Smooth muscle cell (in vitro differentiated cells): ENCODE results near the gene NCMAP. TPM values are rescaled to one million over a fixed set of nuclear protein-coding genes. Genes with fewer than 3 reads are reported as not detected.

ENCODE experiments used
- DNase-seq: peaks from one replicate; lab custom pipeline; 2025; ENCODE audit not compliant: unreplicated experiment; lab: John Stamatoyannopoulos, UW
- H2AFZ ChIP-seq: fragments of 200-600 bp; sonication (generic); 2 replicates; pipeline ENCODE4 v1.6.0; 2016; ENCODE audit warnings: antibody characterized with exemption, low read depth, mild to moderate bottlenecking
- H3F3A ChIP-seq: fragments of 200-600 bp; sonication (generic); 2 replicates; pipeline ENCODE4 v1.6.0; 2017; ENCODE audit warnings: antibody characterized with exemption, low read depth
- H3K27ac ChIP-seq: fragments of 200-600 bp; sonication (generic); 2 replicates; pipeline ENCODE4 v1.5.1; 2016; ENCODE audit warnings: low read depth, mild to moderate bottlenecking
- H3K27me3 ChIP-seq: fragments of 200-600 bp; sonication (generic); 2 replicates; pipeline ENCODE4 v1.6.1; 2016; ENCODE audit warnings: low read depth, mild to moderate bottlenecking
- H3K36me3 ChIP-seq: fragments of 200-600 bp; sonication (generic); 2 replicates; pipeline ENCODE4 v1.5.1; 2016; ENCODE audit warnings: low read depth
- H3K4me1 ChIP-seq: fragments of 200-600 bp; sonication (generic); 2 replicates; pipeline ENCODE4 v1.5.1; 2016; ENCODE audit warnings: low read depth
- H3K4me2 ChIP-seq: fragments of 200-600 bp; sonication (generic); 2 replicates; pipeline ENCODE4 v1.6.0; 2016; ENCODE audit warnings: mild to moderate bottlenecking
- H3K4me3 ChIP-seq: fragments of 200-600 bp; sonication (generic); 2 replicates; pipeline ENCODE4 v1.5.1; 2016; ENCODE audit warnings: mild to moderate bottlenecking
- H3K79me2 ChIP-seq: fragments of 200-600 bp; sonication (generic); 2 replicates; pipeline ENCODE4 v1.6.0; 2016; ENCODE audit warnings: low read depth, mild to moderate bottlenecking
- H3K9ac ChIP-seq: fragments of 200-600 bp; sonication (generic); 2 replicates; pipeline ENCODE4 v1.6.0; 2016; ENCODE audit warnings: low read depth
- H3K9me3 ChIP-seq: fragments of 200-600 bp; sonication (generic); replicated peaks from 2 replicates; pipeline ENCODE4 v1.5.1; 2016; ENCODE audit warnings: low read depth
- H4K20me1 ChIP-seq: fragments of 200-600 bp; sonication (generic); 2 replicates; pipeline ENCODE4 v1.6.0; 2016; ENCODE audit warnings: low read depth
- CTCF ChIP-seq: fragments of 200-600 bp; sonication (generic); IDR thresholded peaks from 2 replicates; pipeline ENCODE4 v1.5.1; 2017; ENCODE audit warnings: borderline replicate concordance, mild to moderate bottlenecking, antibody characterized with exemption; ENCODE audit not compliant: insufficient read depth, poor library complexity, severe bottlenecking
- WGBS: methylation state at CpG from one replicate; pipeline ENCODE4 v1.1.7; 2016; ENCODE audit warnings: low lambda C conversion rate; 5-methylcytosine and 5-hydroxymethylcytosine counted together
- polyA plus RNA-seq: library from polyadenylated mRNA; unstranded; fragments of >200 nt; fragmentation: Nextera tagmentation; extraction: Ambion mirVana; gene quantifications from 2 replicates; pipeline ENCODE4 v1.2.1, GENCODE V29; 2016
- total RNA-seq: library from RNA; depleted of rRNA; stranded (reverse); fragments of >200 nt; gene quantifications from 2 replicates; pipeline ENCODE4 v1.2.3, GENCODE V29; 2014

Gene NCMAP
- total and polyA plus RNA-seq, 2 experiments from 2014 or later: not detected

GRCh38 chr1:24639881-24640280 is 84.0 kb downstream of the NCMAP start:
- peaks cover 8% of the 10 kb centered on the region for H3K4me1 ChIP-seq
- H3K36me3 ChIP-seq: no peaks in the 10 kb centered on the region
- H3K4me3 ChIP-seq: no peak overlapping the region
- H3K27me3 ChIP-seq: no peaks in the 10 kb centered on the region
- no peak for TF ChIP-seq CTCF
- H3K4me2 ChIP-seq: no peak overlapping the region
- no peaks in the 10 kb centered on the region for H3F3A ChIP-seq
- H2AFZ ChIP-seq: no peak overlapping the region
- peaks cover 18% of the 10 kb centered on the region for H3K79me2 ChIP-seq
- no peak overlapping the region for H3K27ac ChIP-seq
- peaks cover 13% of the 10 kb centered on the region for H4K20me1 ChIP-seq
- WGBS: 86% methylated on average over 4 of the region's 4 CpGs
- DNase-seq: no peak
- no peak overlapping the region for H3K9ac ChIP-seq
- H3K9me3 ChIP-seq: no peaks in the 10 kb centered on the region

GRCh38 chr1:24640288-24640687 is 84.4 kb downstream of the NCMAP start:
- Histone ChIP-seq H3K27me3 (no peaks in the 10 kb centered on the region), H3K9ac (no peak overlapping the region), H3F3A (no peaks in the 10 kb centered on the region), H3K27ac (no peak overlapping the region), H3K79me2 (peaks cover 22% of the 10 kb centered on the region), H4K20me1 (peaks cover 17% of the 10 kb centered on the region), H3K36me3 (no peaks in the 10 kb centered on the region), H3K9me3 (no peaks in the 10 kb centered on the region), H2AFZ (no peak overlapping the region), H3K4me2 (no peak overlapping the region), H3K4me3 (no peak overlapping the region), H3K4me1 (peaks cover 10% of the 10 kb centered on the region)
- no peak for TF ChIP-seq CTCF
- WGBS: 83% methylated on average over 7 of the region's 7 CpGs
- no peak for DNase-seq

- peaks cover 10% of the 10 kb centered on the region for H3K4me1 ChIP-seq
- H3F3A ChIP-seq: no peaks in the 10 kb centered on the region
- 34% methylated on average over 24 of the region's 24 CpGs for WGBS
- peak overlapping the region; percentile 97 for H3K4me2 ChIP-seq
- no peak for TF ChIP-seq CTCF
- H3K79me2 ChIP-seq: peaks cover 36% of the 10 kb centered on the region
- peak overlapping the region; percentile 100 for H3K9ac ChIP-seq
- no peaks in the 10 kb centered on the region for H3K36me3 ChIP-seq
- peak overlapping the region; percentile 77 for H3K4me3 ChIP-seq
- H3K9me3 ChIP-seq: no peaks in the 10 kb centered on the region
- H4K20me1 ChIP-seq: peaks cover 32% of the 10 kb centered on the region
- no peaks in the 10 kb centered on the region for H3K27me3 ChIP-seq
- no peak overlapping the region for H2AFZ ChIP-seq
- peak overlapping the region; percentile 100 for H3K27ac ChIP-seq
- no peak for DNase-seq
Observed at GRCh38 chr1:24641646-24642151, 85.8 kb downstream of the NCMAP start.
